G401.6 (cell line): ENCODE measurements around the gene KRTAP26-1.

ENCODE experiments used
- FAIRE-seq: peaks from 2 replicates; lab custom pipeline; 2012; peaks lifted over from hg19 to GRCh38; lab: Jason Lieb, UNC

The KRTAP26-1 gene

DNA sequence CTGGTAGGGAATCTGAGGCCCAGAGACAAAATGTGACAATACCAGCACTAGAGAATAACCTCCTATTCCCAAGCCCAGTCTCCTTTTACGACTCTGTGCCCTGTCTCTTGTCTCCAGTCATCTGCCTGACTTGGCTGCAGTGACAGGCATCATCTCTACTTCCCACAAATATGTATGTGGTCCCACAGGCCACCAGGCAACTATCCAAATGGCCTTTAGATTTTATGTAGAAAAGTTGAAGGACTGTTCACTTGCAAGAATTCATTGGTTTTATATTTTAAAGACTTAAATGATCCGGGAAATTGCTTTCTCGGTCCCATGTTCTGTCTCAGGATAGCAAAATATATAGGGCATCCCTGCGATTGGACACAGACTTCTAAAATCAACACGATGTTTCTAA lies 49.0 kb downstream of the KRTAP26-1 start:
- no peak for FAIRE-seq

DNA sequence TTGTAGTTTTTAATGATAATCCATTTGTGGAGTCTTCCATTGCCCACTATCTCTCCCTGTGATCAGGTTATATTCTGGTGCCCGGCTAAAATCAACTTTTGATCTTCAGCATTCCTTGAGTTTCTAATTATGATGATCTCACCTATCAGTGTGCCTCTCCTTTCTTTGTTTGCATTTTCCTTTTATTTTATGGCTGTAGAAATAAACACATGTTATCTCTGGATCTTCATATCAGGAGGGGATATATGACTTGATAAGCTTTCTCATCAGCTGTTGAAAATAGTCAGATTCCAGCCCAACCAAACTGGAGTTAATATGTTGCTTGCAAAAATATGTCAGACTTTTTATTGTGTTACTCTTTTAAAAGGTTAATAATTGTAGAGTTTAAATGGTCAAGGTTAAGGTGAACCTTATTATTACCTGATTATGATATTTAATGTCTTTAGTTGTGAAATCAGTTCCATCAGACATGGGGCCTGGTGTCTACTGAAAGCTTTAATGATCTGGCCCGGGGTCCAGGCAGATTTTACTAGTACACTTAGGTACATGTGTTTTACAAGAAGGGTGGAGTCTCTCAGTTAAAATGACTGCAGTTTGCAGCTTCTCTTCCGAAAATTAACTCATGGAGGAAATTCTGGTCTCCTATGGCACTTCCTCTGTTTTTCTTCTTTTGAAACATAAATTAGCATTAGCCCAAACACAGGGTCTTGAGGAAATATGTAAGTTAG lies 50.1 kb downstream of the KRTAP26-1 start:
- FAIRE-seq: no peak
